Activated gamma-delta T cell (primary cell): ENCODE measurements around the gene PDGFRB.

Source experiments
- DNase-seq: peaks from one replicate; lab custom pipeline; 2025; lab: John Stamatoyannopoulos, UW

Gene PDGFRB

DNA sequence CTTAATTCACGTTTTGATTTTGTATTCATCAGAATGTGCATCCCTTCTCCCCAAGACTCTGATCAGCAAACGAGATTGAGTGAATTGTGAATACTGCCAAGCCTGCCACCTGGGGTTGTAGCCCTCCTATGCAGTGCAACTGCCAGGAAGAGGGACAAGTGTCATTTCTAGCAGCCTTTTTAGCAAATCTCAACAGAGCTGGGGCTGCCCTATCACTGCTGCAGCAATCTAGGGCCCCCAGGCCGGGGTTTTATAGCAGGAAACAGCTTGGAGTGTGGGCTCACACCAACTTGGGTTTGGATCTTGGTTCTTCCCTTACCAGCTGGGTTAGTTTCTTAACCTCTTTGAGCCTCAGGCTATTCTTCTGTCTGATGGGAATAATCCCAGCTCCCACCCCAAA, 73.3 kb downstream of the PDGFRB start:
- no peak for DNase-seq

DNA sequence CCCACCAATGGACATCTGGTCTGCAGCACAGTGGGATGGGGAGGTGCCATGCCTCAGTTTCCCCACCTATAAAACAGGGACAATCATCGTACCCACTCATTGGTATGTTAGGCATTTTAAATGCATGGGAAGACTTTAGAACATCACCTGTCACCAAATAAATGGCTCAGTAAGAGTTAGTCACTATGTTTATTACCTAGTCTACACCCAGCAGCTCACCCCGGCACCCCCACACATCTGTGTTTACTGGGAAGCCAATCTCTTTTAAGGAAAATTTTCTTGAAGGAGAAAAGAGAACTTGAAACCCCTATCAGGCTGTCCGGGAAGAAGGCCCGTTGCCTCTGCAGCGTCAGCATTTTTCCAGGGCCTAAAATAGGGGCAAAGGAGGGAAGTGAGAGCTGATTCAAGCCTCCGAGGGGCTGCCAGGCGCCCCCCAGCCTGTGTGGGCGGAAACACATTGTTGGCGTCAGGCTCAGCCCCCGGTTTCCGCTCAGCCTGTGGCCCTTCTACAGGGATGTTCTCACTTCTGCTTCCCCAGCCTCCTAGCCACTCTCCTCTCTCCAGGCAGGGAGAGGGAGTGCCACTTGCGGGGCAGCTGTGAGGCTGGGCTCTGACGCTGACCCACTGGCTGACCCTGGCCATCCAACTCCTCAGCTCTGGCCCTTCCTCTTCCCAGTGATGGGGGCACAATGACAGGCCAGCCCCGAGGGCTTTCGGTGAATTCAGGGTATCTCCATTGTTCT, 73.9 kb downstream of the PDGFRB start:
- DNase-seq: no peak

DNA sequence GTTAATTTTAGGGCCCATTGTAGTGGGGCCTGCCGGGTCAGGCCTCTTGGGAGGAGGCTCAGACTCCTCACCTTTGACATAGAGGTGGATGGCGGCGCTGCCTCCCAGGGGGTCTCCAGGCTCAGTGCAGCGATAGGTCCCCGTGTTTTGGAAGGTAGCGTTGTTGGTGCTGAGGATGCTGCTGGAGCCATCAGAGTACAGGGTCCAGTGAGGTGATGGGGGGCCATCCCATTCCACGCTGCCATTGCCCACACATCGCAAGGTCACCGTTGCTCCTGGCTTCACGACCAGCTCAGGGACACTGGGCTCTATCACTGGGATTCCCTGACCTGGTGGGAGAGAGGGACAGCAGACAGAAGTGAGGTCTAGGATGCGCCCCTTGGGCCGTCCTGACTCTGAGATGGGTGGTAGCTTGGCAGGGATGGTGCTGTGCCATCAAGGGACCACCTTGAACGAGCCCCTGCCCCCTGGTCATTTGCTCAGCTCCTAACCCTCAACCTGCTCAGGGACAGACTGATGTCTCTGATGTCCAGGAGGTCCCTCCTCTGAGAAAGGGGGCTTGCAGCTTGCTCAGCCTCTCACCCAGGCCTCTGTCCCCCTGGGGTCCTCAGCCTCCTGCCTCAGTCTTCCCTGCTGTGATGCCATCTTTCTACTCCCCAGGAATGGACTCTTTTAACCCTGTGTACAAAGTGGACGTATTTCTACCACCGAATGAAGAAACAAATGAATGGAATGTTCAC, 74.8 kb downstream of the PDGFRB start:
- no peak for DNase-seq

DNA sequence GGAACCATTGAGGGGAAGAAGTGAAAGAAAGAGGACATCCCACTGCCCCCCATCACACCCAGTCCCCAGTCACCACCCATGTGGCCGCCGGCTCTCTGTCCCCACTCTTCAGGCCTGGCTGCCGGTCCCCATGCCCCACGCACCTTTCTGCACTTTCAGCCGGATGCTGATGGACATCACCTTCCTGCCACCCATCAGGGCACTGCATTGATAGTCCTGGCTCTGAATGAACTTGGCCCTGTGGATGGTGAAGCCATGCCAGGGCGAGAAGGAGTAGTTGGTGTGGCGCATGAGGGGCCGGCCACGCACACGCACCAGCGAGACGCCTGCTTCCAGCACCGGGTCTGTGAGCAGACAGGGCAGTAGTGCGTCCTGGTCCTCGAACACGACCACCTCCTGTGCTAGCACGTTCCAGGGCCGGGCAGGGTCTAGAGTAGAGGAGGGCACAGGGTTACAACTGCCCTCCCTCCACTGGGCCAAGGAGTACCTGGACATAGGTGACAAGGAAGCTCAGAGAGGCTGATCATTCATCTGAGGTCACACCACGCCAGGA, 75.7 kb downstream of the PDGFRB start:
- DNase-seq: no peak

DNA sequence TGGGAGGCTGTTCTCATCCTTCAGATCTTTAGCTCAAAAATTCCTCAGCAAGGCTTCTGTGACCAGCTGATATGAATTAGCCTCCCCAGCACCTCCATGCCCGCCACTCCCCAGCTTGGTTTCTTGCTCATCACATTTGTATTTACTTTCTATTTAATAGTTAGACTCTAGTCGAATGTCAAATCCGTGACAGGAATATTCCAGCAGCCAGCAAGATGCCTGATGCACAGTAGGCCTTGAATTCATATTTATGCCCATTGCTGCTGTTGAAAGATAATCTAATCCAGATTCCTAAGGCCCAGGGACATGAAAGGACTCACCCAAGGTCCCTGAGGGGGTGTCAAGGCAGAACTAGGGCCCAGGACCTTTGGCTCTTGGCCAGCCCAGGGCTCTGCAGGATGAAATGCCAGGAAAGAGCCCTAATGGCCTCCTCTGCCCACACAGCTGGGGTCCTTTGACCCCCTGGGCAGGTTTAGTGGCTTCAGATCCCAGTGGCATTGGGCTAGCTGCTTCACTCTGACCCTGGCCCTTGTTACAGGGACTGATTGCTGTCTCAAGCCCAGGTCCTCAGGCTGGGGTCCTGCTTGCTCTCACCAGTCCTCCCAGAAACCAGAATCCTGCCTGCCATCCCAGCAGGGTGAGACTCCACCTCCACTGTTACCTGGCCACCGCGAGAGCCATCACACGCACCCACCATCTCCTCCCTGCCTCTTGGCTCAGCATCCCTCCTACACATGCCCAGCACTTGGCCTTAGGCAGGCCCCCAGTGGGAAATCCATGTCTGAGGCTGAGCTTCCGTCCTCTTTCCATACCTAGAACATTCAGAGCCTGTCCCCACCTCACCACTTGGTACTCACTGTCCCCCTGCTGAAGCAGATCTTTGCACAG, 76.6 kb downstream of the PDGFRB start:
- no peak for DNase-seq

DNA sequence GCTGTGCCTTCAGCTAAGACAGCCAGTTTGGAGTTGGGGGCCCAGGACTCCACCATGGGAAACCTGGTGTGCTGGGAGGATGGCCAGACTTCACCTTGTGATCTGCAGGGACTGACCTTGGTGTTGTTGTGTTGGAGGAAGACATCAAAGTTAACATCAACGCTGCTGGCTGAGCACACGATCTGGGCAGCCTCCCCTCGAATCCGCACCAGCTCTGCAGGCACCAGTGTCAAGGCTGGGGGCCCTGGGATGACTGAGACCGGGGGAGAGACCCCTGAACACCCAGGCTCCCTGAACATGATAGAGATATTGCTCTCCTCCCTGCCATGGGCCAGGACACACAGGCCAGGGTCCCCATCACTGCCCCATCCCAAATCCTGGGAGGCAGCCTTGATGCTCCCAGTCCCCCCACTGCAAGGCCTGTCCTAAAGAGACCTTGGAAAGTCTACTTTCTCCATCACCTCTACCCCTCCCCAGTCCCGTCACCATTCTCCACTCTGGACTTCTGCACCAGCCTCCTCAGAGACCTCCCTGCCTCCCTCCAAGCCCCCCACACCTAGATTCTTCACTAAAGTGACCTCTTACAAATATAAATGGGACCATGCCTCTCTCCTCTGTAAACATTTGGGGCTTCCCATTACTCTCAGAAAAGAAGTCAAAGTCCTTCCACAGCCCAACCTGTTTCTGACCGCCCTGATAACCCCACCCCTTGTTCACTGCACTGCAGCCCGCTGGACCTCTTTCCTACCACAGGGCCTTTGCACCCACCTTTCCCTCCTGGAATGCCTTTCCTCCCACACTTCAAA, 77.4 kb downstream of the PDGFRB start:
- DNase-seq: no peak

DNA sequence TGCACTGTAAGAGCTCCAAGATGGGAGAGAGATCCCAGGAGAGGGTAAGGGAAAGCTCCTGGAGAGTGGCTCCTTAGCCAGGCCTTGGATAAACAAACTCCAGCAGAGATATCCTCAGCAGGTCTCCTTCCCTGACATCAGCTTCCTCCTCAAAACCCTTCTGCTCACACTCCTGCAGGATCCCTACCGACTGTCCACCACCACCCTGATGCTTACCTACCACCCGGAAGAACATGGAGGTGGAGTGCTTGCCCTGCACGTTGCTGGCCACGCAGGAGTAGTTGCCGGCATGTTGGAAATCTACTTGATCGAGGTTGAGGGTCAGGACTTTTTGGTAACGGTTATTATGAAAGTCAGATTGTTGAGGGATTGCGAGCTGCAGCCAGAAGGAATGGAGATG, 78.6 kb downstream of the PDGFRB start:
- DNase-seq: no peak

DNA sequence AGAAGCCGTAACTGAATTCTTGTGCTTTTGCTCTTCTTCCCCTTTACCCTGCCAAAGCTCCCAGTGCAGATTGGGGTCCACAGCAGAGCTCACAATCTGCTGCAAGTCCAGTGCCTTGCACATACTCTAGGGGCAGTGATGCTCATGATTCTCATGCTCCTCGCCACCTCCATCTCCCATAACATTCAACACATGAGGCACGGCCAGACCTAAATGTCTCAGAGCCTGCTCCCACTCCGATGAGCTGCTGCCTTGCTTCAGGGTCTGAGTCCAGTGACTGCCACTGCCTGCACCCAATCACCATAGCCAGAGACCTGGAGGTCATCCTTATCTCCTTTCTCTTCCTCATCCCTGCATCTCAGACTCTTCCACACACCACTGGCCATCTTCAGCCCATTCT, 79.8 kb downstream of the PDGFRB start:
- DNase-seq: no peak

DNA sequence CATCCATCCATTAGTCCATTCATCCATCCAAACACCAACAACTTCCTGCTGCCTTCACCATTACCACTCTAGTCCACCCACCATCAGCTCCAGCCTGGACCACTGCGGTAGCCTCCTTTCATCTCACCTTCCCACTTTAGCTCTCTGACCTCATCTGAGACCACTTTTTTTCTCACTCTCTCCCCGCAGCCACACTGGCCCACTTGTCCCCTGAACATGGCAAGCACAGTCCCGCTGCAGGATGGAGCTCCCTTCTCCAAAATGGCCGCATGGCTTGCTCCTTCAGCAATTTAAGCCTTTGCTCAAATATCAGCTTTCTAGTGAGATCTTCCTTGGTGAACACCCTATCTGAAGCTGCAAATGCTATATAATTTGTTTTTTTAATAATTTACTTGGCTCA, 80.4 kb downstream of the PDGFRB start:
- DNase-seq: no peak

DNA sequence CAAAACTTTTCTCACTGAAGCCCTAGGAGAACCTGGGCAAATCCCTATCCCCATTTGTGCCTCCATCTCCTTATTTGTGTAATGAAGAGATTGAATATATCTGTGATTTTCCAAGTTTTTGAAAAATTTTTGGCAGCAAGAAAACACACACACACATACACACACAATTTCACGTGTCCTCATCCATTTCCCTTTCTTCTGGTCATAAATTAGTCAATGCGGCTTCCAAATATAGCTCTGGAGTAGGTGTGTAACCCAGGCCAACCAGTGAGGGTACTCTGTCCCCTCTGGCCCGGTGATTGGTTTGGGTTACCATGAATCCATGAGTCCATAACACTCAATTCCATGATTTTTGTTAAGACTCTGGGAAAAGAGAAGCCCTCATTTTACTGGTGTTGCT, 82.0 kb downstream of the PDGFRB start:
- DNase-seq: no peak

DNA sequence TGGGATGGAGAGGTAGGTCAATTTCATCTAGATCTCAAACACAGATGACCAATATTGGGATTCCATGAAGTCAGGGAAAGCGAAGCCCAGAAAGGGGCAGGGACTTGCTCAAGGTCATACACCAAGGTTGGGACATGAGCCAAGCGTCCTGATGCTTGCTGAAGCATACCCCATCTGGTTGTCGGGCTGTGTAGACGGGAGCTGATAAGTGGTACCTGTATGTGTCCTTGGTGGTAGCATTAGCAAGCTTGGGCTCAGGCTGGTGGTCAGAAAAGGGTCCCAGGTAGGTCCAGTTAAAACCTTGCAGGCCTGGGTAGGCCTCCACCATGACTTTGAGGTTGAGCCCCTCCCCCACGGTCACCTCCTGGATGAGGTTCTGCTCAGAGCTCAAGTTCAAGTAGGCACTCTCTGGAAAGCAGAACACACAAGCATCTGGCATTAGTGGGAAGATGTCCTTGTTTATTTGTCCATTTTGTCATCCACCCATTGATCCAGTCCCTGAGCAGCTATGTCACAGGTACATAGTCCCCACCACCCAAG, 82.5 kb downstream of the PDGFRB start:
- no peak for DNase-seq

DNA sequence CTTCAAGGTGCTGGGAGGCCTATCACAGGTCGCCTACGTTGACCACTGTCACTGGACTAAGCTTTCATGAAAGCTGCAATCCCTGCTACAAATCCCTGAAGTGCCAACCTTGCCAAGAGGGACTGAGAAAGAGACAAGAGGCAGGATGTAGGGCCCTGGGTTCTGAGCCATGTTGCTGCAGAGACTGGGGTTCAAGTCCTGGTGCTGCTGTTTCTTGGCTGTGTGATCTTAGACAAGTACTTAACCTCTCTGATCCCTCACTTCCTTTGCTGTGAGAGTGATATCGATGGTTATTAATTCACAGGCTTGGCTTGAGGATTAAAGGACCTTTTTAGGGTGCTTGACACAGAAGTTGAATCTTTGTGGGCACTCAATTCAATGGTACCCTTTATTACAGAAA, 84.8 kb downstream of the PDGFRB start:
- DNase-seq: no peak

DNA sequence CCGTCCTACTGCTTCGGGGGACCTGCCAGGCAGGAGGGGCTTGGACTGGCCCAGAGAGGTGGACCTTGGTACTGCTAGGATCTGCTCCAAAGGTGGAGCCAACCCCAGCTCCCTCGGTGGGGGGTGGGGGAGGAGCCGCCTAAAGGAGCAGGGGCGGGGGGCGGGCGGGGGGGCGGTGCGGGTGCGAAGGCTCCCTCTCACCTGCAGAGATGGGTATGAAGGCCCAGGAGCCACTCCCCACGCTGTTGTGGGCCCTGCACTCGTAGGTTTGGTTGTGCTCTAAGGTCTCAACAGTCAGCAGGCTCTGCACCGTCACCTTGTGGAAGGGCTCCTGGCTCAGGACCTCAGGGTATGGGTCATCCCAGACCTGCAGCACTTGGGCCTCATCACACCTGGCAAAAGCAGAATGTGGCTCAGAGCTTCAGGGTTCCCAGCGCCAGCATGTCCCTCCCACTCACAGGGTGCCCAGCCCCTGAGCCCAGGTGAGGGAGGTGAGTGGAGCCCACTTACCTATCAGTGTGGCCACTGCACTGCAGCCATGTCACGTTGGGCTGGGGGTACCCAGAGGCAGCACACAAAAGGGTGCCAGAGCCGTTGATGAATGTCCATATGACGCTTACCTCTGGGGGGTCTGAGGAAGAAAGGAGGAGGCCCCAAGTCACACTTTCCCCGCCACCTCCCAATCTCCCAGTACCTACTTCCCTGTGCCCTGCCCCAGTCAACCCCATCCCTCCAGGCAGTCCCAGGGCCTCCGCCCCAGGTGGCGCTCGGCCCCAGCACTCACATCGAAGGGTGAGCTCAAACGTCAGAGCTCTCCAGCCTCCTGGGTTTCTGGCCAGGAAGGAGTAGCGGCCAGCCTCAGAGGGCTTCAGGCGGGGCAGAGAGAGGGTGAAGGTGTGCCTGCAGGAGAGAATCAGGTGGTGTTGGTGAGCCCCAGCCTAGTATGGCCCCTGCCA, 85.7 kb downstream of the PDGFRB start:
- no peak for DNase-seq

DNA sequence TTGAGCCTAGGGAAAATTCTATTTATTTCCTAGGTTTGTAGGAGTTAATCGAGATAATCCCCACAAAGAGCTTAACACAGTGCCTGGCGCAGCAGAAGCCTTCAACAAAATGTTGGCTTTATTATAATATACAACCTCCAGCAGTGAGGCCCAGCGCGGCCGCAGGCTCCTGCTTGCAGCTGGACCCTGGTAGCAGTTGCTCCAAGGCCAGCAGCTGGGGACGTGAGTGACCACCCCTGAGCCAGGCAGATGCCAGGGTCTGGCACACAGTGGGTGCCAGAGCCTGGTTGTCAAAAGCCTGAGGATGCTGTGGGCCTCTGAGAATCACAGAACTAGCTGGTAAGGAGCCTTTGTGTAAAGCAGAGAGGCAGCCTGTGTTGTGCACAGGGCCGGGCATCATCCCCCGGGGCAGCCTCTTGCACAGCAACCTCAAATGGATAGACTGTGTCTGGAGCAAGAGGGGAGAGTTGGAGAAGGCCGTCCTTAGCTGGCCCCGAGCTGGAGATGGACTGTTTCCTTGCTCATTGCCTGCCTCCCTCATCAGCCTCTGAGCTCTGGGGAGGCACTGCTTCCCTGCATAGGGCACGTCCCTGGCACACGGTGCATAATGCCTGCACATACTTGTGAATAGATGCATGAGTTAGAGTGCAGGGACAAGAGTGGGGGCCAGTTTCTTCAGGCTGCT, 86.5 kb downstream of the PDGFRB start:
- DNase-seq: no peak

DNA sequence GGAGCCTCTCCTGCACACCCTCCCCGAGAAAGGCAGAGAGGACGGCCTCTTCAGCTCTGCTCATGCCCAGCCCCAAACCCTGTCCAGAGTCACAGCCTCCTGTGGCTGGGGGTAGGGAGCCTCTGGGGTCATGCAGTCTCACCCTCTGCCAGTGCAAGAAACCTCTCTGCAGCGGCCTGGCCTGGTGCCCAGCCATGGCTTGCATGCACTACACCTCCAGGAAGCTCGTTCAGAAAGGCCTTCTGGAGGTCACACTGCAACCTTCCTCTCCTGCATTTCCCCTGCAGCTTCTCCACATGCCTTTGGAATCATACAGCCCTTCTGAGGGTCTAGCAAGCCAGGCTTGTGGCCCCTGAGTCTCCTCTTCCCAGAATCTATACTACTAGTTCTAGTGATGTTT, 87.2 kb downstream of the PDGFRB start:
- no peak for DNase-seq

DNA sequence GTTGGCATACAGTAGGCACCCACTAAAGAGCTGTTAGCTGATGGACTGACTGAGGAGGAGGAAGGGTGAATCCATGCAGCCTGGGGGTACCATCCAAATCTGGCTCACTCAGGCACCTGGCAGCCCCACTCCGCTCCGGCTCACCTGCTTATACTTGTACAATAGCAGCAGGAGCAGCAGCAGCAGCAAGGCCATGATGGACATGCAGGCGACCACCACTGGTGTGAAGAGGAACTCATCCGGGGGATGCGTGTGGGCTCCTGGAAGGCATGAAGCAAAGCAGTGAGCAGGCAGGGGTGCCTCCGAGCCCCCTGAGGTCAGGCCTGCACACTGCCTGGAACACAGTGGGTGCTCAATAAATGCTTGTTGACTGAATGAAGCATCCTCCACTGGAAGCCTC, 87.6 kb downstream of the PDGFRB start:
- DNase-seq: no peak

DNA sequence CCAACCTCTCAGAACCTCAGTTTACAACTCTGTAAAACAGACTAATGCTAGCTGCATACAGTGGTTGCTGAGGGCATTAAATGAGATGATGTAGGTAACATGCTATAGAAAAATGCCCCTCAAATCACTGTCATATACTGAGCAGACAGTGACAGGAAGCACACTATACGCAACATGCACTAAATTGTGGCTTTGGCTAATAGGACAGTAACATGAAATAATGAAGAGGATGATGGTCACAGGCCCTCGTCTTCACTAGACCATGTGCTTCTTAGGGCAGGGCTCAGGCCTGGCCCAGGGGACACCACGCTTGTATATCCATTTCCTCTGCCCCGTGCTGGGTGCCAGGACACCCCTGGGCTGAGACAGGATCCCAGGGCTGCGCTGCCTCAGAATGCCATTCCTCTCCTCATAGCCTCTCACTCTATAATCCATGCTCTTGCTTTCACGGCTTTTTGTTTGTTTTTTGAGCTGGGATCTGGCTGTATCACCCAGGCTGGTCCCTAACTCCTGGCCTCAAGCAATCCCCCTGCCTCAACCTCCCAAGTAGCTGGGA, 88.2 kb downstream of the PDGFRB start:
- no peak for DNase-seq

DNA sequence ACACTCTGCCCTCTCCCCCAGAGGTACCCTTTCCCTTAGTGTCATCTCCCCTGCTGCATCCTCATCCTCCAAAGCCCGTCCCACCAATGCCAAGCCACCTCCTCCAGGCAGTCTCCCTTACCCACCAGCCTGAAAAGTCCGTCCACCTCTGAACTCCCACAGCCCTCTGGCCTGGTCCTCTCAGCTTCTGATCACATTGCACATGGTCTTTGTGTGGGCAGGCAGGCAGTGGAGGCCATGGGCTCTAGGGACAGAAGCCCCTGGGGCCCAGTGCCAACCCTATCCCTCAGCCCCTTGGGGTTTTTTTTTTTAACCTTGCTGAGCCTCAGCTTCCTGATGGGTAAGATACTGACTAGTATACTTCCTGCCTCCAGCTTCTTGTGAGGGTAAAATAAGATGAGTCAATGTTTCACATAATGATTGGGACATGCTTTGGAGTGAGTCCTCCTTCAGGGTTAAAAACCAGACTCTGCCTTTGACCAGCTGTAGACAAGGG, 88.7 kb downstream of the PDGFRB start:
- DNase-seq: no peak

DNA sequence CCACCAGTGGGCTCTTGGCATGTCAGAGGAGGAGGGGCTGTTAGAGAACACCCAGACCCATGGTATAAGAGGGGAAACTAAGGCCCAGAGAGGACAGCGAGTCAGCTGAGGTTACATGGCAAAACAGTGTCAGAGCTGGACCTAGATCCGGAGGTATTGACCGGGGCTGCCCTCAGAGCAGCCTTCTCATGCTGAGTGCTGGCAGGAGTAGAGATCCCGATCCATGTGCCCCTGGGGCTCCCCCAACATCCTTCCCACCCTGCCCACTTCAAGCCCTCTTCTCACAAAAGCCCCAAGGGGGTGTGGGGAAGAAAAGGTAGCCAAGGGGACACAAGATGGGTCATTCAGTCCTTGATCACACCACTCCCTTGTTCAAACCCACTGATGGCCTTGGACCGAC, 89.2 kb downstream of the PDGFRB start:
- no peak for DNase-seq
